ENCODE results near the gene GRB2. TPM values are rescaled to one million over a fixed set of nuclear protein-coding genes. Genes with fewer than 3 reads are reported as not detected.

Gene GRB2
- total RNA-seq, 1 experiment from 2014 or later: 101 TPM

DNA sequence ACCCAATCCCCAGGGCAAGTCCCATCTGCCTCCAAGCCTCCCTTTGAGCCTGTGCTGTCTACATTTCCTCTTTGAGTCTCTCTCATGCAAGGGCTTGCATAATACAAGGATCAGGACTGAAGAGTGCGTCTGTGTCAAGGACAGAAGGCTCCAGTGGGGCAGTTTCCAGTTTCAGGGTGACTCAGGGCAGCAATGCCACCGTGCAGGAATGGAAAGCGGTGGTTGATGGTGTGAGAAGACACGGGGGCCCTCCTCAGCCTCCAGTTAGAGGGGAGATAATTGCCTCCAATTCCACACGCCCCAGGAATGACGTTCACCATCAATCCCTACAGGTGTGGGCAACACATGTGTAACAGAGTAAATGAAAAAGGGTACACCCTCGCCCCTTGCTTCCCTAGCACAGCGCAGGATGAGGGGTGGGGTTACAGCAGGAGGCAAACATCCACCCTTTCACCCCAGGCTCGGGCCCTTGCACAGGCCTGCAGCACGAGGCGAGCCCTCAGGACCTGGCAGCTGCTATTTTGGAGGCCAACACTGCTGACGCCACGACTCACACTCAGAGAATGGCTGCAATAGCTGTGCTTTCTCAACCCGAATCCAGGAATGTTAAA lies 91.4 kb downstream of the GRB2 start:
- Histone ChIP-seq H3K4me3 (ENCODE audit: low read depth, low read length, poor library complexity, severe bottlenecking) (no peak overlapping the region), H3K27me3 (replicated peaks; ENCODE audit: insufficient read depth, low read depth, low read length, poor library complexity) (no peaks in the 10 kb centered on the region), H3K9me3 (ENCODE audit: low read depth, low read length, poor library complexity, severe bottlenecking) (no peaks in the 10 kb centered on the region), H3K36me3 (ENCODE audit: insufficient read depth, low read length, poor library complexity, severe bottlenecking) (no peaks in the 10 kb centered on the region), H3K27ac (ENCODE audit: low read depth, low read length, poor library complexity, severe bottlenecking) (no peak overlapping the region), H3K4me1 (ENCODE audit: insufficient read depth, low read length, poor library complexity, severe bottlenecking) (no peaks in the 10 kb centered on the region)
- CTCF ChIA-PET: no interaction called here
- BruUV-seq (replicated peaks): no TSS peak
- intact Hi-C loops (cut with micrococcal nuclease; ENCODE audit: unreplicated experiment): no loop called here
- POLR2A ChIA-PET (ENCODE audit: low non-redundant PET): no interaction called here
- no peak for TF ChIP-seq EZH2 (IDR thresholded peaks at IDR 0.05; ENCODE audit: borderline replicate concordance, low read depth, low read length, poor library complexity, severe bottlenecking)
- DNase-seq (ENCODE audit: low spot score): no peak

GRCh38 chr17:75308732-75309629 lies 96.5 kb downstream of the GRB2 start:
- CTCF ChIA-PET: no interaction called here
- BruUV-seq (replicated peaks): no TSS peak
- H3K9me3 ChIP-seq (ENCODE audit: low read depth, low read length, poor library complexity, severe bottlenecking): no peaks in the 10 kb centered on the region
- TF ChIP-seq EZH2 (IDR thresholded peaks at IDR 0.05; ENCODE audit: borderline replicate concordance, low read depth, low read length, poor library complexity, severe bottlenecking): no peak
- no peak for TF ChIP-seq CTCF (conservative IDR thresholded peaks at IDR 0.05; ENCODE audit: low read depth, low read length)
- no peaks in the 10 kb centered on the region for H3K4me1 ChIP-seq (ENCODE audit: insufficient read depth, low read length, poor library complexity, severe bottlenecking)
- H3K36me3 ChIP-seq (ENCODE audit: insufficient read depth, low read length, poor library complexity, severe bottlenecking): no peaks in the 10 kb centered on the region
- no peaks in the 10 kb centered on the region for H3K27me3 ChIP-seq (replicated peaks; ENCODE audit: insufficient read depth, low read depth, low read length, poor library complexity)
- intact Hi-C loops (cut with micrococcal nuclease; ENCODE audit: unreplicated experiment): no loop called here
- no peak overlapping the region for H3K27ac ChIP-seq (ENCODE audit: low read depth, low read length, poor library complexity, severe bottlenecking)
- POLR2A ChIA-PET (ENCODE audit: low non-redundant PET): no interaction called here
- no peak overlapping the region for H3K4me3 ChIP-seq (ENCODE audit: low read depth, low read length, poor library complexity, severe bottlenecking)
- DNase-seq (ENCODE audit: low spot score): no peak

GRCh38 chr17:75307957-75308731 lies 97.3 kb downstream of the GRB2 start:
- no peak for DNase-seq (ENCODE audit: low spot score)
- ChIA-PET POLR2A (ENCODE audit: low non-redundant PET) (no interaction called here), CTCF (interaction anchor here (0.8 kb wide), 1 partner anchor 15 kb away, joined by 15 read pairs; no protein-coding TSS in a partner anchor)
- Histone ChIP-seq H3K27ac (ENCODE audit: low read depth, low read length, poor library complexity, severe bottlenecking) (no peak overlapping the region), H3K27me3 (replicated peaks; ENCODE audit: insufficient read depth, low read depth, low read length, poor library complexity) (no peaks in the 10 kb centered on the region), H3K36me3 (ENCODE audit: insufficient read depth, low read length, poor library complexity, severe bottlenecking) (no peaks in the 10 kb centered on the region), H3K9me3 (ENCODE audit: low read depth, low read length, poor library complexity, severe bottlenecking) (no peaks in the 10 kb centered on the region), H3K4me1 (ENCODE audit: insufficient read depth, low read length, poor library complexity, severe bottlenecking) (no peaks in the 10 kb centered on the region), H3K4me3 (ENCODE audit: low read depth, low read length, poor library complexity, severe bottlenecking) (no peak overlapping the region)
- TF ChIP-seq EZH2 (IDR thresholded peaks at IDR 0.05; ENCODE audit: borderline replicate concordance, low read depth, low read length, poor library complexity, severe bottlenecking): no peak
- TF ChIP-seq CTCF (conservative IDR thresholded peaks at IDR 0.05; ENCODE audit: low read depth, low read length): no peak
- no TSS peak for BruUV-seq (replicated peaks)
- intact Hi-C loops (cut with micrococcal nuclease; ENCODE audit: unreplicated experiment): no loop called here

Data from A673 (cell line).